Immature natural killer cell (primary cell): ENCODE measurements around the gene SDK1. TPM values are rescaled to one million over a fixed set of nuclear protein-coding genes. Genes with fewer than 3 reads are reported as not detected.

ENCODE experiments used
- DNase-seq, 3 donors: peaks; one replicate each; pipeline ENCODE4 v3.0.0; 2022; ENCODE audit warnings: mixed read lengths in 1 of 3
- H3K27ac Mint-ChIP-seq, 6 donors: one replicate each; pipeline ENCODE4 v1.8.0; 2020; ENCODE audit warnings: mixed read lengths in 6 of 6, mild to moderate bottlenecking in 5 of 6, inconsistent platforms in 4 of 6, moderate library complexity in 3 of 6
- H3K27me3 Mint-ChIP-seq, 3 donors: one replicate each; pipeline ENCODE4 v1.8.0; 2020 to 2021; ENCODE audit warnings: low read depth in 3 of 3, mild to moderate bottlenecking in 3 of 3, mixed read lengths in 3 of 3, moderate library complexity in 3 of 3, inconsistent platforms in 1 of 3
- H3K36me3 Mint-ChIP-seq, 3 donors: one replicate each; pipeline ENCODE4 v1.8.0; 2020; ENCODE audit warnings: mixed read lengths in 3 of 3, inconsistent platforms in 2 of 3, mild to moderate bottlenecking in 2 of 3
- H3K4me1 Mint-ChIP-seq, 2 donors: one replicate each; pipeline ENCODE4 v1.8.0; 2020; ENCODE audit warnings: inconsistent platforms in 2 of 2, mild to moderate bottlenecking in 2 of 2, mixed read lengths in 2 of 2, moderate library complexity in 1 of 2
- H3K4me3 Mint-ChIP-seq, 5 donors: one replicate each; pipeline ENCODE4 v1.8.0; 2020; ENCODE audit warnings: mild to moderate bottlenecking in 5 of 5, mixed read lengths in 5 of 5, inconsistent platforms in 3 of 5, moderate library complexity in 3 of 5
- H3K9me3 Mint-ChIP-seq, 6 donors: one replicate each; pipeline ENCODE4 v1.8.0; 2020; ENCODE audit warnings: mild to moderate bottlenecking in 6 of 6, mixed read lengths in 6 of 6, inconsistent platforms in 4 of 6, moderate library complexity in 3 of 6
- polyA plus RNA-seq, 3 donors: library from polyadenylated mRNA; unstranded; fragments of 300-500 nt; fragmentation: Illumina TruSeq; gene quantifications; one replicate each; pipeline ENCODE4 v1.2.3, GENCODE V29; 2021

The SDK1 gene
- polyA plus RNA-seq, 3 donors from 2014 or later: not detected

DNA sequence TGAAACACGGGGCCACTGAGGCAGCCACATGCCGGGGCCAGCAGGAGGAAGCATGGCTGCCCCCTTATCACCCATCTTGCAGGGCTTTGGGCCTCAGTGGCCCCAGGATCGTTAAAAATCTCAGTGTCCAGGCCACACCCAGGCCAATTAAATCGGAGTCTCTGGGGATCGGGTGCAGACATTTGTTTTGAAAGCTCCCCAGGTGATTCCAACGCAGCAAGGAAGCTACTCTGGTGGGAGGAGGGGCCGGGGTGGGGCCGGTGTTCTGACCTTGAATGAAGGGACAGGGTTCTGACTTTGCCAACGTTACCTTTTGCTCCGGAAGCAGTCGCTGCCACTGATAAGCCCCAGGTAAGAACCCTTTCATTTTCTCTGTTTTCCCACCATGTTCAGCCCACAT, 968.7 kb downstream of the SDK1 start:
- Mint-ChIP-seq H3K27ac (no peak overlapping the region), H3K9me3 (no peaks in the 10 kb centered on the region), H3K4me3 (no peak overlapping the region), H3K4me1 (no peaks in the 10 kb centered on the region), H3K36me3 (no peaks in the 10 kb centered on the region), H3K27me3 (peaks cover 3 to 9% (median 8%) of the 10 kb centered on the region in 3 donors)
- no peak for DNase-seq

DNA sequence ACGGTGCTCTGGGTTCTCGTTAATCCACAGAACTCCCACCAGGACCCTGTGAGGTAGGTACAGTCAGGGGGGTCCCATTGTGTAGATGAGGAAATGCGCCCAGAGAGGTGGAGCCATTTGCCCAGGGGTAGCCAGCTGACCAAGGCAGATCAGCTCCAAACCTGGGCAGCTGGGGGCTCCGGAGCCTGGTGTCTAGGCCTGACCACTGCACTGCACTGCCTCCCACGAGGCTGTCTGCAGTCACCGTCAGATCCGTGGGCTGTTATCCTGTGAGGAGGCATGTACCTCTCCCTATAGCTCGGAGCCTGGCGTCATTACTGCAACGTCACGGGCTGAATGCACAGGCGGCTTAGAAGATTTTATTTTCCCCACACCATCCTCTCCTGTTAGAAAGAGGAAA, 969.2 kb downstream of the SDK1 start:
- no peak overlapping the region for H3K4me3 Mint-ChIP-seq

DNA sequence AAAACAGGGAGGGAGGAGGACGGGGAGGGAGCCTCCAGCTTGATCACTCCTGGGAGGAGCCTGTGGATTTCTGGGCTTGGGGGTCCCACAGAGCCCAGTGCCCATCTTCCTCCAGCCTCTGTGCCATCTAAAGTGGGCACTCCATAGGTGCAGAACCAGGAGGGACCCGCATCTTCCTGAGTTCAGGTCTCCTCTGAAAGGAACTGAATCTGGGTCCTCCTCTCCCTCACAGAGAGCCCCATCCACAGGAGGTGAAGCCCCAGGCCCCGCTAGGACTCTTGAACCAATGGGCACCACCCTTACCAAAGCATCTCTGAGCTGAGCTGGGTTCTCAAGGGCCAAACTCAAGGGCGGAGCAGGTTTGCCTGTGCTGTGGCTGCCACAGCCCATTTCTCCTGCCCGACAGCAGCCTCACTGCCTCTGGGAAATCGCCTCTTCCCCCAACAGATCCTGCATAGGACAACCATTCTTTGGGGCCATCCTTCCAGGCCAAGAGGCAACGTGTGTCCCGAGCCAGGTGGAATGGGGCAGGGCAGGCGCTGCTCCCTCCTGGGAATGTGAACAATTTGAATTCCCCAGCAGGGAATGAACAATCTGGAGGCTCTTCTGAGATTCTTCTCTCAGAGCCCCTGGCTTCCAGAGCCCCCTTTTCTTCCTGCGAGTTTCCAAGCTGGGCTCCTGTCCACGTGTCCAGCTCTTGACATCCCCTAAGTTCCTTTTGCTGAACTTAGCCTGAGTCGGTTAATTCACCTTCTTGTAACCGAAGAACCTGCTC, 970.1 kb downstream of the SDK1 start:
- no peaks in the 10 kb centered on the region for H3K4me1 Mint-ChIP-seq
- no peak overlapping the region for H3K4me3 Mint-ChIP-seq
- no peaks in the 10 kb centered on the region for H3K36me3 Mint-ChIP-seq
- H3K9me3 Mint-ChIP-seq: peaks cover 0 to 2% (median 0%) of the 10 kb centered on the region in 6 donors
- H3K27ac Mint-ChIP-seq: no peak overlapping the region
- no peak for DNase-seq
- H3K27me3 Mint-ChIP-seq: peaks cover 0 to 8% (median 6%) of the 10 kb centered on the region in 3 donors

More for the DNA sequence above, 969.2 kb downstream of the SDK1 start:
- Mint-ChIP-seq H3K27ac (no peak overlapping the region), H3K9me3 (peaks cover 0 to 1% (median 0%) of the 10 kb centered on the region in 6 donors), H3K36me3 (no peaks in the 10 kb centered on the region), H3K4me1 (no peaks in the 10 kb centered on the region), H3K27me3 (peaks cover 3 to 9% (median 8%) of the 10 kb centered on the region in 3 donors)
- no peak for DNase-seq

DNA sequence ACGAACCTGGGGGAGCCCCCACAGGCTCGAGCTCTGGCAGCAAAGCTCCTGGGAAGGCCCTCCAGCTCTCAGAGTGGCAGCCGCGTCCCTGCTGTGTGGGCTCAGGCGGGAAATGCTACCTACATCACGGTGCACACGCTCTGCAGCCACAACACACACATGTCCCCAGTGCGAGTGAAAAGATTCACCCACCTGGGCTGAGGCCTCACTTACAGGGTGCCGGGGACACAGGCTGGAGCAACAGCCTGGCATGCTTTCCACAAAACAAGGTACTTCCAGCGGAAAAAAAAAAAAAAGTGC, 970.6 kb downstream of the SDK1 start:
- no peaks in the 10 kb centered on the region for H3K4me1 Mint-ChIP-seq
- H3K4me3 Mint-ChIP-seq: no peak overlapping the region
- no peak for DNase-seq
- H3K27ac Mint-ChIP-seq: no peak overlapping the region
- H3K9me3 Mint-ChIP-seq: peaks cover 0 to 2% (median 0%) of the 10 kb centered on the region in 6 donors
- peaks cover 0 to 6% (median 6%) of the 10 kb centered on the region in 3 donors for H3K27me3 Mint-ChIP-seq
- H3K36me3 Mint-ChIP-seq: no peaks in the 10 kb centered on the region

DNA sequence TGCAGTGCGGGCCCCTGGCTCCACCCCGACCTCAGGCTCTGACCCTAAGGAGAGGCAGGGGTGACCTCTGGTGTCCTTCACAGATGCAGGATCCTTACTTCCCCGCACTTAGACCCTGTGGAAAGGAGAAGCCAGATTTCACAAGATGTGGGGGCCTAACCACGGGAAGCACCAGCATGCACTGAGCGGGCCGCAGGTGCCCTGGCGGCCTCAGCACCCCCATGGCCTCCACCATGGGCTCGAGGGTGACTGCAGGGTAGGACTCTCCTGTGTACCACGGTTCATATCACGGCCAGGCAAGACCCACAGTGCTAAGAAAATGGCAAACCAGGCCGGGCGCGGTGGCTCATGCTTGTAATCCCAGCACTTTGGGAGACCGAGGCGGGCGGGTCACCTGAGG, 971.1 kb downstream of the SDK1 start:
- Mint-ChIP-seq H3K4me1 (no peaks in the 10 kb centered on the region), H3K27ac (no peak overlapping the region), H3K36me3 (no peaks in the 10 kb centered on the region), H3K9me3 (peaks cover 0 to 2% (median 0%) of the 10 kb centered on the region in 6 donors), H3K4me3 (no peak overlapping the region), H3K27me3 (peaks cover 2 to 6% (median 6%) of the 10 kb centered on the region in 3 donors)
- no peak for DNase-seq

- Mint-ChIP-seq H3K27ac (no peak overlapping the region), H3K4me1 (no peaks in the 10 kb centered on the region), H3K36me3 (no peaks in the 10 kb centered on the region), H3K9me3 (peaks cover 0 to 2% (median 0%) of the 10 kb centered on the region in 6 donors), H3K4me3 (no peak overlapping the region), H3K27me3 (peaks cover 2 to 10% (median 6%) of the 10 kb centered on the region in 3 donors)
- no peak for DNase-seq
Measured at GRCh38 chr7:4273566-4274230, 972.6 kb downstream of the SDK1 start.

- Mint-ChIP-seq H3K27ac (no peak overlapping the region), H3K4me3 (no peak overlapping the region), H3K27me3 (peaks cover 2 to 8% (median 7%) of the 10 kb centered on the region in 3 donors), H3K4me1 (no peaks in the 10 kb centered on the region), H3K36me3 (no peaks in the 10 kb centered on the region), H3K9me3 (peaks cover 0 to 2% (median 0%) of the 10 kb centered on the region in 6 donors)
- no peak for DNase-seq
Measured at GRCh38 chr7:4274286-4274685, 973.2 kb downstream of the SDK1 start.

DNA sequence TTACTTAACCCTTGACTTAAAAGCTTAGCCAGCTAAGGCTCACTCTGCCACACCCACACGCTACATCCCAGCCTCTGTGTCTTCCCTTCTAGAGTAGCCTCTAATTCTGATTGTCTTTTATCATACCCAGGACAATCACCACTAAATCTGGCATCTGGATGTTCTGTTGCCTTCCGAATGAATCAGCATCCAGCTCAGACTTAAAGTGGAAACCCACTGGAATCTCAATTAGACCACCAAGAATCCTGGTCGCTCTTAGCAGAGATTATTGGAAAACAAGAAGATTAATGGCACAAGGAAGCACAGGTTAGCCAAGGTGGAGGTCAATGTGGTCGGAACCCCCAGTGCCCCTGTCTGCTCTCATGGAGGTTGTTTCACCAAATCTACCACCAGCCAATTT, 976.9 kb downstream of the SDK1 start:
- Mint-ChIP-seq H3K27ac (no peak overlapping the region), H3K36me3 (no peaks in the 10 kb centered on the region), H3K4me1 (no peaks in the 10 kb centered on the region), H3K9me3 (peaks cover 0 to 2% (median 0%) of the 10 kb centered on the region in 6 donors), H3K27me3 (peaks cover 5 to 7% (median 7%) of the 10 kb centered on the region in 3 donors), H3K4me3 (no peak overlapping the region)
- DNase-seq: no peak

DNA sequence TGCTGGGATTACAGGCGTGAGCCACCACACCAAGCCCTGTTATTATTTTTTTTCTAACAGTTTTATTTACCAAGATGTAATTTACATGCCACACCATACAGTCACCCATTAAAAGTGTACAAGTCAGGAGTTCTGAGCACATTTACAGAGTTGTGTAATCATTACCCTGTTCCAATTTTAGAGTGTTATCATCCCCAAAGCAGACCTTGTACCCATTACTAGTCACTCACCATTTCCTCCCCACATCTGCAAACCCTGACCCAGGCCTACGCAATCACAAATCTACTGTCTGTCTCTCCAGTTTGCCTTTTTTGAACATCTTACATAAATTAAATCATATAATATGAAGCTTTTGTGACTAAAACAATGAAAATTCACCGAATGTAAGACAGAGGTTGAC, 978.2 kb downstream of the SDK1 start:
- H3K27ac Mint-ChIP-seq: no peak overlapping the region
- H3K27me3 Mint-ChIP-seq: peaks cover 5 to 7% (median 6%) of the 10 kb centered on the region in 3 donors
- H3K36me3 Mint-ChIP-seq: no peaks in the 10 kb centered on the region
- no peak for DNase-seq
- no peaks in the 10 kb centered on the region for H3K4me1 Mint-ChIP-seq
- no peak overlapping the region for H3K4me3 Mint-ChIP-seq
- peaks cover 0 to 2% (median 0%) of the 10 kb centered on the region in 6 donors for H3K9me3 Mint-ChIP-seq

- peaks cover 2 to 5% (median 5%) of the 10 kb centered on the region in 3 donors for H3K27me3 Mint-ChIP-seq
- no peaks in the 10 kb centered on the region for H3K36me3 Mint-ChIP-seq
- no peak overlapping the region for H3K27ac Mint-ChIP-seq
- no peaks in the 10 kb centered on the region for H3K9me3 Mint-ChIP-seq
- H3K4me3 Mint-ChIP-seq: no peak overlapping the region
- no peaks in the 10 kb centered on the region for H3K4me1 Mint-ChIP-seq
- DNase-seq: no peak
Measured at GRCh38 chr7:4281231-4281993, 980.4 kb downstream of the SDK1 start.

DNA sequence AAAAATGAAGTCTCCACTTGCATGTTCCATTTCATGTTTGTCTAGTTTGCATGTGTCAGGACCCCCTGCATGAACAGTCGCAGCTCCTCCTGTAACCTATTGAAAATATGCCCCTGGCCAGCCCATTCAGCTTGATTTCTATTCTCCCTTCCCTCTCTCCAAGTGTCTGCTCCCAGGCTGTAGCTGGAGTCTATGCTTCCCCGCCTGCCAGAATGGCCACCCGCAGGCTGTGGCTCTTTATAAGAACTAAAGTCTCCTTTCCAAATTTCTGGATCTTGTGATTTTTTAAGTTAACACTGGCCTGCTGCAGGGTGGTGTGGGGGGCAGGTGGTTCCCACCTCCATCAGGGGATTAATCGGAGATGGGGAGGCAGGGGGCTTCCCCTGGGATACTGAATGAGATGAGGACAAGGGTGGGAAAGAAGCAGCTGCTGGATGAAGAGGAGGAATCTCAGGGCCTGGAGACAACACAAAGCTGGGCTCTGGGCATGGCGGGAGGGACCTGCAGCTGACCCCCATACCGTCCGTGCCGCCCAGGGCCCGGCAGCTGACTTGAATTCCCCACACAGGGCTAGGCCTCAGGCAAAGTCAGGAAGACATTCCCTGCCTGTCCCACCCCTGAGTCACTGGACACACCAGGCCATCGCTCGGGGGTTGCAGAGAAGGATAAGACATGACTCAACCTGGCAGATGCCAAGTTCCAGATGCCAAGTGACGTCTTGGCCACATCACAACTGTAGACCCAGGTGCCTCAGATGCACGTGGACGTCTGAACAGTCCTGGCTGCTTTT, 981.6 kb downstream of the SDK1 start:
- Mint-ChIP-seq H3K4me1 (no peaks in the 10 kb centered on the region), H3K36me3 (no peaks in the 10 kb centered on the region), H3K4me3 (no peak overlapping the region), H3K9me3 (no peaks in the 10 kb centered on the region), H3K27me3 (peaks cover 2 to 5% (median 2%) of the 10 kb centered on the region in 3 donors), H3K27ac (no peak overlapping the region)
- DNase-seq: no peak

- no peak overlapping the region for H3K4me3 Mint-ChIP-seq
- no peak for DNase-seq
- peaks cover 0 to under 1% (median 0%) of the 10 kb centered on the region in 6 donors for H3K9me3 Mint-ChIP-seq
- H3K36me3 Mint-ChIP-seq: no peaks in the 10 kb centered on the region
- no peaks in the 10 kb centered on the region for H3K4me1 Mint-ChIP-seq
- peaks cover 0 to 3% (median 1%) of the 10 kb centered on the region in 3 donors for H3K27me3 Mint-ChIP-seq
- H3K27ac Mint-ChIP-seq: no peak overlapping the region
Measured at GRCh38 chr7:4286351-4286750, 985.3 kb downstream of the SDK1 start.

GRCh38 chr7:4288791-4289394, 987.8 kb downstream of the SDK1 start:
- no peaks in the 10 kb centered on the region for H3K4me1 Mint-ChIP-seq
- DNase-seq: no peak
- peaks cover 0 to 4% (median 2%) of the 10 kb centered on the region in 3 donors for H3K27me3 Mint-ChIP-seq
- no peak overlapping the region for H3K27ac Mint-ChIP-seq
- H3K9me3 Mint-ChIP-seq: peaks cover 0 to 26% (median 1%) of the 10 kb centered on the region in 6 donors
- no peak overlapping the region for H3K4me3 Mint-ChIP-seq
- no peaks in the 10 kb centered on the region for H3K36me3 Mint-ChIP-seq
